ENCODE data around the gene TLR8. TPM values are rescaled to one million over a fixed set of nuclear protein-coding genes. Genes with fewer than 3 reads are reported as not detected.

Gene TLR8
- total and polyA plus RNA-seq, 2 experiments from 2014 or later: not detected

DNA sequence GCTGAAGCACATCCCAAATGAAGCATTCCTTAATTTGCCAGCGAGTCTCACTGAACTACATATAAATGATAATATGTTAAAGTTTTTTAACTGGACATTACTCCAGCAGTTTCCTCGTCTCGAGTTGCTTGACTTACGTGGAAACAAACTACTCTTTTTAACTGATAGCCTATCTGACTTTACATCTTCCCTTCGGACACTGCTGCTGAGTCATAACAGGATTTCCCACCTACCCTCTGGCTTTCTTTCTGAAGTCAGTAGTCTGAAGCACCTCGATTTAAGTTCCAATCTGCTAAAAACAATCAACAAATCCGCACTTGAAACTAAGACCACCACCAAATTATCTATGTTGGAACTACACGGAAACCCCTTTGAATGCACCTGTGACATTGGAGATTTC, 14.6 kb downstream of the TLR8 start:
- 0 out of 3 replicates have a peak, but pooled peaks cover 2% of the 10 kb centered on the region for H3K4me1 Mint-ChIP-seq
- H3K4me3 ChIP-seq: no peak overlapping the region
- DNase-seq (ENCODE audit: low spot score) (no peak), ATAC-seq (no peak)
- no peaks in the 10 kb centered on the region for H3K4me1 ChIP-seq (ENCODE audit: insufficient read depth)
- H3K27me3 Mint-ChIP-seq (ENCODE audit: insufficient read depth, low read depth, poor library complexity): no peaks in the 10 kb centered on the region
- no peaks in the 10 kb centered on the region for H3F3A ChIP-seq (replicated peaks; ENCODE audit: low read depth)
- H3K27me3 ChIP-seq (ENCODE audit: insufficient read depth): no peaks in the 10 kb centered on the region
- H3K36me3 ChIP-seq (ENCODE audit: insufficient read depth): no peaks in the 10 kb centered on the region
- no peaks in the 10 kb centered on the region for H3K9me2 ChIP-seq (ENCODE audit: insufficient read depth)
- no peak overlapping the region for H3K4me2 ChIP-seq
- H3K79me2 ChIP-seq (replicated peaks; ENCODE audit: insufficient read depth): no peaks in the 10 kb centered on the region
- no peak for TF ChIP-seq ZNF114 (CRISPR knock-in tag; IDR thresholded peaks at IDR 0.05)
- TF ChIP-seq, protein P1, sequence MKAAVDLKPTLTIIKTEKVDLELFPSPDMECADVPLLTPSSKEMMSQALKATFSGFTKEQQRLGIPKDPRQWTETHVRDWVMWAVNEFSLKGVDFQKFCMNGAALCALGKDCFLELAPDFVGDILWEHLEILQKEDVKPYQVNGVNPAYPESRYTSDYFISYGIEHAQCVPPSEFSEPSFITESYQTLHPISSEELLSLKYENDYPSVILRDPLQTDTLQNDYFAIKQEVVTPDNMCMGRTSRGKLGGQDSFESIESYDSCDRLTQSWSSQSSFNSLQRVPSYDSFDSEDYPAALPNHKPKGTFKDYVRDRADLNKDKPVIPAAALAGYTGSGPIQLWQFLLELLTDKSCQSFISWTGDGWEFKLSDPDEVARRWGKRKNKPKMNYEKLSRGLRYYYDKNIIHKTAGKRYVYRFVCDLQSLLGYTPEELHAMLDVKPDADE (IDR thresholded peaks at IDR 0.05): no peak
- TF ChIP-seq ZNF331 (CRISPR knock-in tag; IDR thresholded peaks at IDR 0.05; ENCODE audit: low read depth): no peak
- no peak for TF ChIP-seq CREB1 (CRISPR knock-in tag; IDR thresholded peaks at IDR 0.05; ENCODE audit: low read depth)
- TF ChIP-seq JUNB (IDR thresholded peaks at IDR 0.05; ENCODE audit: unreplicated experiment): no peak
- TF ChIP-seq EZH2phosphoT487 (IDR thresholded peaks at IDR 0.05; ENCODE audit: unreplicated experiment): no peak
- TF ChIP-seq EZH2 (IDR thresholded peaks at IDR 0.05; ENCODE audit: low read depth, unreplicated experiment): no peak
- TF ChIP-seq STAT1 (IDR thresholded peaks at IDR 0.05; ENCODE audit: unreplicated experiment): no peak
- TF ChIP-seq, protein P2, sequence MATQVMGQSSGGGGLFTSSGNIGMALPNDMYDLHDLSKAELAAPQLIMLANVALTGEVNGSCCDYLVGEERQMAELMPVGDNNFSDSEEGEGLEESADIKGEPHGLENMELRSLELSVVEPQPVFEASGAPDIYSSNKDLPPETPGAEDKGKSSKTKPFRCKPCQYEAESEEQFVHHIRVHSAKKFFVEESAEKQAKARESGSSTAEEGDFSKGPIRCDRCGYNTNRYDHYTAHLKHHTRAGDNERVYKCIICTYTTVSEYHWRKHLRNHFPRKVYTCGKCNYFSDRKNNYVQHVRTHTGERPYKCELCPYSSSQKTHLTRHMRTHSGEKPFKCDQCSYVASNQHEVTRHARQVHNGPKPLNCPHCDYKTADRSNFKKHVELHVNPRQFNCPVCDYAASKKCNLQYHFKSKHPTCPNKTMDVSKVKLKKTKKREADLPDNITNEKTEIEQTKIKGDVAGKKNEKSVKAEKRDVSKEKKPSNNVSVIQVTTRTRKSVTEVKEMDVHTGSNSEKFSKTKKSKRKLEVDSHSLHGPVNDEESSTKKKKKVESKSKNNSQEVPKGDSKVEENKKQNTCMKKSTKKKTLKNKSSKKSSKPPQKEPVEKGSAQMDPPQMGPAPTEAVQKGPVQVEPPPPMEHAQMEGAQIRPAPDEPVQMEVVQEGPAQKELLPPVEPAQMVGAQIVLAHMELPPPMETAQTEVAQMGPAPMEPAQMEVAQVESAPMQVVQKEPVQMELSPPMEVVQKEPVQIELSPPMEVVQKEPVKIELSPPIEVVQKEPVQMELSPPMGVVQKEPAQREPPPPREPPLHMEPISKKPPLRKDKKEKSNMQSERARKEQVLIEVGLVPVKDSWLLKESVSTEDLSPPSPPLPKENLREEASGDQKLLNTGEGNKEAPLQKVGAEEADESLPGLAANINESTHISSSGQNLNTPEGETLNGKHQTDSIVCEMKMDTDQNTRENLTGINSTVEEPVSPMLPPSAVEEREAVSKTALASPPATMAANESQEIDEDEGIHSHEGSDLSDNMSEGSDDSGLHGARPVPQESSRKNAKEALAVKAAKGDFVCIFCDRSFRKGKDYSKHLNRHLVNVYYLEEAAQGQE (IDR thresholded peaks at IDR 0.05; ENCODE audit: unreplicated experiment): no peak
- TF ChIP-seq NANOG (IDR thresholded peaks at IDR 0.05; ENCODE audit: borderline replicate concordance): no peak
- no peak overlapping the region for H3K27ac Mint-ChIP-seq
- no peaks in the 10 kb centered on the region for H4K20me1 ChIP-seq (replicated peaks; ENCODE audit: insufficient read depth)
- no peak overlapping the region for H2AFZ ChIP-seq
- no peak overlapping the region for H3K4me3 Mint-ChIP-seq
- no peak overlapping the region for H3K27ac ChIP-seq (ENCODE audit: low read depth)
- H3K9me3 Mint-ChIP-seq: no peaks in the 10 kb centered on the region; the same call in 2 of the 3 replicates
- no peaks in the 10 kb centered on the region; the same call in 2 of the 3 replicates for H3K36me3 Mint-ChIP-seq (ENCODE audit: low read depth)

DNA sequence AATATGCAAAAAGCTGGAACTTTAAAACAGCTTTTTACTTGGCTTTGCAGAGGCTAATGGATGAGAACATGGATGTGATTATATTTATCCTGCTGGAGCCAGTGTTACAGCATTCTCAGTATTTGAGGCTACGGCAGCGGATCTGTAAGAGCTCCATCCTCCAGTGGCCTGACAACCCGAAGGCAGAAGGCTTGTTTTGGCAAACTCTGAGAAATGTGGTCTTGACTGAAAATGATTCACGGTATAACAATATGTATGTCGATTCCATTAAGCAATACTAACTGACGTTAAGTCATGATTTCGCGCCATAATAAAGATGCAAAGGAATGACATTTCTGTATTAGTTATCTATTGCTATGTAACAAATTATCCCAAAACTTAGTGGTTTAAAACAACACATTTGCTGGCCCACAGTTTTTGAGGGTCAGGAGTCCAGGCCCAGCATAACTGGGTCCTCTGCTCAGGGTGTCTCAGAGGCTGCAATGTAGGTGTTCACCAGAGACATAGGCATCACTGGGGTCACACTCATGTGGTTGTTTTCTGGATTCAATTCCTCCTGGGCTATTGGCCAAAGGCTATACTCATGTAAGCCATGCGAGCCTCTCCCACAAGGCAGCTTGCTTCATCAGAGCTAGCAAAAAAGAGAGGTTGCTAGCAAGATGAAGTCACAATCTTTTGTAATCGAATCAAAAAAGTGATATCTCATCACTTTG, 15.6 kb downstream of the TLR8 start:
- H2AFZ ChIP-seq: no peak overlapping the region
- H3K4me1 Mint-ChIP-seq: no peaks in the 10 kb centered on the region
- TF ChIP-seq, protein P3, sequence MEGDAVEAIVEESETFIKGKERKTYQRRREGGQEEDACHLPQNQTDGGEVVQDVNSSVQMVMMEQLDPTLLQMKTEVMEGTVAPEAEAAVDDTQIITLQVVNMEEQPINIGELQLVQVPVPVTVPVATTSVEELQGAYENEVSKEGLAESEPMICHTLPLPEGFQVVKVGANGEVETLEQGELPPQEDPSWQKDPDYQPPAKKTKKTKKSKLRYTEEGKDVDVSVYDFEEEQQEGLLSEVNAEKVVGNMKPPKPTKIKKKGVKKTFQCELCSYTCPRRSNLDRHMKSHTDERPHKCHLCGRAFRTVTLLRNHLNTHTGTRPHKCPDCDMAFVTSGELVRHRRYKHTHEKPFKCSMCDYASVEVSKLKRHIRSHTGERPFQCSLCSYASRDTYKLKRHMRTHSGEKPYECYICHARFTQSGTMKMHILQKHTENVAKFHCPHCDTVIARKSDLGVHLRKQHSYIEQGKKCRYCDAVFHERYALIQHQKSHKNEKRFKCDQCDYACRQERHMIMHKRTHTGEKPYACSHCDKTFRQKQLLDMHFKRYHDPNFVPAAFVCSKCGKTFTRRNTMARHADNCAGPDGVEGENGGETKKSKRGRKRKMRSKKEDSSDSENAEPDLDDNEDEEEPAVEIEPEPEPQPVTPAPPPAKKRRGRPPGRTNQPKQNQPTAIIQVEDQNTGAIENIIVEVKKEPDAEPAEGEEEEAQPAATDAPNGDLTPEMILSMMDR (conservative IDR thresholded peaks at IDR 0.05; ENCODE audit: low read depth in 2 of 2): no peak
- TF ChIP-seq POLR2AphosphoS5 (IDR thresholded peaks at IDR 0.05; ENCODE audit: low read depth) (no peak), EZH2 (IDR thresholded peaks at IDR 0.05; ENCODE audit: low read depth, unreplicated experiment) (no peak)

More for the DNA sequence above, 15.6 kb downstream of the TLR8 start:
- H3K27me3 ChIP-seq (ENCODE audit: insufficient read depth): no peaks in the 10 kb centered on the region
- H3K36me3 ChIP-seq (ENCODE audit: insufficient read depth): no peaks in the 10 kb centered on the region
- no peak overlapping the region for H3K4me2 ChIP-seq
- H3F3A ChIP-seq (replicated peaks; ENCODE audit: low read depth): no peaks in the 10 kb centered on the region
- H4K20me1 ChIP-seq (replicated peaks; ENCODE audit: insufficient read depth): no peaks in the 10 kb centered on the region
- ATAC-seq (no peak), DNase-seq (ENCODE audit: low spot score) (no peak)
- no peak overlapping the region for H3K4me3 ChIP-seq
- Mint-ChIP-seq H3K27me3 (ENCODE audit: insufficient read depth, low read depth, poor library complexity) (no peaks in the 10 kb centered on the region), H3K27ac (no peak overlapping the region), H3K9me3 (no peaks in the 10 kb centered on the region; the same call in 2 of the 3 replicates), H3K4me3 (no peak overlapping the region), H3K36me3 (ENCODE audit: low read depth) (no peaks in the 10 kb centered on the region; the same call in 2 of the 3 replicates)
- H3K9me2 ChIP-seq (ENCODE audit: insufficient read depth): no peaks in the 10 kb centered on the region
- H3K27ac ChIP-seq (ENCODE audit: low read depth): no peak overlapping the region
- no peaks in the 10 kb centered on the region for H3K4me1 ChIP-seq (ENCODE audit: insufficient read depth)
- no peaks in the 10 kb centered on the region for H3K79me2 ChIP-seq (replicated peaks; ENCODE audit: insufficient read depth)

All from GM23338 (cell line).